Loucy (cell line): ENCODE results near the gene PNMA8B.

Source experiments
- H2AFZ ChIP-seq: fragments of 200-600 bp; sonication (generic); 2 replicates; pipeline ENCODE4 v1.6.0; 2016; ENCODE audit warnings: antibody characterized with exemption, mild to moderate bottlenecking, low read length, moderate library complexity
- H3F3A ChIP-seq: fragments of 200-600 bp; 2 replicates; pipeline ENCODE4 v1.6.0; 2016; ENCODE audit warnings: antibody characterized with exemption, low read depth, mild to moderate bottlenecking
- H3K27me3 ChIP-seq: fragments of 200-600 bp; sonication (generic); 2 replicates; pipeline ENCODE4 v1.6.1; 2014; ENCODE audit warnings: low read length, mild to moderate bottlenecking; ENCODE audit not compliant: insufficient read depth, poor library complexity, severe bottlenecking
- H3K36me3 ChIP-seq: fragments of 200-600 bp; sonication (generic); 2 replicates; pipeline ENCODE4 v1.6.1; 2016; ENCODE audit warnings: low read length; ENCODE audit not compliant: insufficient read depth
- H3K4me1 ChIP-seq: fragments of 200-600 bp; sonication (generic); 2 replicates; pipeline ENCODE4 v1.5.1; 2014; ENCODE audit warnings: low read length, mild to moderate bottlenecking; ENCODE audit not compliant: insufficient read depth, poor library complexity, severe bottlenecking
- H3K4me2 ChIP-seq: fragments of 200-600 bp; sonication (generic); 2 replicates; pipeline ENCODE4 v1.6.0; 2014; ENCODE audit warnings: antibody characterized with exemption, low read length, low read depth, mild to moderate bottlenecking; ENCODE audit not compliant: poor library complexity, severe bottlenecking
- H3K4me3 ChIP-seq: fragments of 200-600 bp; sonication (generic); 2 replicates; pipeline ENCODE4 v1.5.1; 2014; ENCODE audit warnings: low read length, mild to moderate bottlenecking, mixed read lengths; ENCODE audit not compliant: poor library complexity, severe bottlenecking
- H3K79me2 ChIP-seq: fragments of 200-600 bp; sonication (generic); 2 replicates; pipeline ENCODE4 v1.6.1; 2014; ENCODE audit warnings: low read length; ENCODE audit not compliant: insufficient read depth
- H3K9ac ChIP-seq: fragments of 200-600 bp; sonication (generic); 2 replicates; pipeline ENCODE4 v1.6.0; 2014; ENCODE audit warnings: mild to moderate bottlenecking, low read depth, low read length, moderate library complexity; ENCODE audit not compliant: poor library complexity, severe bottlenecking
- H3K9me2 ChIP-seq: fragments of 200-600 bp; sonication (generic); replicated peaks from 2 replicates; pipeline ENCODE4 v1.6.1; 2016; ENCODE audit warnings: low read depth, low read length, mixed read lengths
- H3K9me3 ChIP-seq: fragments of 200-600 bp; sonication (generic); 2 replicates; pipeline ENCODE4 v1.6.1; 2014; ENCODE audit warnings: mild to moderate bottlenecking, antibody characterized with exemption, low read length, low read depth; ENCODE audit not compliant: insufficient read depth
- H4K20me1 ChIP-seq: fragments of 200-600 bp; sonication (generic); 2 replicates; pipeline ENCODE4 v1.6.0; 2014; ENCODE audit warnings: antibody characterized with exemption, low read length, mild to moderate bottlenecking; ENCODE audit not compliant: insufficient read depth, poor library complexity, severe bottlenecking
- EZH2phosphoT487 ChIP-seq: fragments of 200-600 bp; IDR thresholded peaks from 2 replicates; pipeline ENCODE4 v1.6.1; 2018; ENCODE audit warnings: antibody characterized with exemption, mild to moderate bottlenecking, moderate library complexity, borderline replicate concordance
- TF ChIP-seq, protein P1 (sequence below): fragments of 200-600 bp; sonication (generic); conservative IDR thresholded peaks from 2 replicates; pipeline ENCODE4 v1.5.1; 2014; ENCODE audit warnings: mild to moderate bottlenecking, antibody characterized with exemption, low read length

The PNMA8B gene

DNA sequence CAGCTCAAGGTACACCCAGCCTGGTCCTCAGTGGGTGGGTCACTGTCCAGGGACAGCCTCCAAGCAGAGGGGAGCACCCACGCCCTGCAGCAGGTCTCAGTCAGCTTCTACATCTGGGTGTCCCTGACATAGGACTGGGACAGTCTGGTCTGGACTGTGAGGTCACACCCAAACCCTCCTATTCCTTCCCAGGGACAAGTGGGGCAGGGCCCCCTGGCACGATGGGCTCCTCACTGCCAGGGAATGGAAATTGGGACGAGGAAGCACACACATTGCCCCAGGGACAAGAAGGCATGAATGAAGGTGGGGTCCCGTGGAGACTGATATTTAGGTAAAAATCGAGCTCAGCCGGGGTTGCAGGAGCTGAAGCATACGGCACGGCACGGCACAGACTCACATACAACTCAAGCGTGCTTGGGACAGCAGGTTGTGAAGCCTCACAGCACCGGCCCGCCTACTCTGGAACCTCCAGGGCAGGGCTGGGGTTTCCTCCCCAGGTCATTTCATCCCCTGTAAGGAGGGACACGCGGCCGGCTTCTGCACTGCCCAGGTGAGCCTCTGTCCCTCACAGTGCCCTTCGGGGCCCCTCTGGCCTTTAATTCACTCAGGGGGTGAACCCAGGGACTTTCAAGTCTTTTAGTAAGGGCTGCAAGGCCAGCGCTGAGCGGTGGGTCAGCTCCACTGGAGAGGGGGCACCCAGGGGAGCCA lies 3.5 kb downstream of the PNMA8B start:
- Histone ChIP-seq H3K9me2 (no peaks in the 10 kb centered on the region), H3K9ac (no peak overlapping the region), H3F3A (no peaks in the 10 kb centered on the region), H3K27me3 (no peaks in the 10 kb centered on the region), H3K4me3 (no peak overlapping the region), H3K36me3 (no peaks in the 10 kb centered on the region), H3K79me2 (no peaks in the 10 kb centered on the region), H2AFZ (no peak overlapping the region), H4K20me1 (no peaks in the 10 kb centered on the region), H3K4me2 (no peak overlapping the region), H3K9me3 (no peaks in the 10 kb centered on the region), H3K4me1 (no peaks in the 10 kb centered on the region)
- TF ChIP-seq, protein P1, sequence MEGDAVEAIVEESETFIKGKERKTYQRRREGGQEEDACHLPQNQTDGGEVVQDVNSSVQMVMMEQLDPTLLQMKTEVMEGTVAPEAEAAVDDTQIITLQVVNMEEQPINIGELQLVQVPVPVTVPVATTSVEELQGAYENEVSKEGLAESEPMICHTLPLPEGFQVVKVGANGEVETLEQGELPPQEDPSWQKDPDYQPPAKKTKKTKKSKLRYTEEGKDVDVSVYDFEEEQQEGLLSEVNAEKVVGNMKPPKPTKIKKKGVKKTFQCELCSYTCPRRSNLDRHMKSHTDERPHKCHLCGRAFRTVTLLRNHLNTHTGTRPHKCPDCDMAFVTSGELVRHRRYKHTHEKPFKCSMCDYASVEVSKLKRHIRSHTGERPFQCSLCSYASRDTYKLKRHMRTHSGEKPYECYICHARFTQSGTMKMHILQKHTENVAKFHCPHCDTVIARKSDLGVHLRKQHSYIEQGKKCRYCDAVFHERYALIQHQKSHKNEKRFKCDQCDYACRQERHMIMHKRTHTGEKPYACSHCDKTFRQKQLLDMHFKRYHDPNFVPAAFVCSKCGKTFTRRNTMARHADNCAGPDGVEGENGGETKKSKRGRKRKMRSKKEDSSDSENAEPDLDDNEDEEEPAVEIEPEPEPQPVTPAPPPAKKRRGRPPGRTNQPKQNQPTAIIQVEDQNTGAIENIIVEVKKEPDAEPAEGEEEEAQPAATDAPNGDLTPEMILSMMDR: no peak
- no peak for TF ChIP-seq EZH2phosphoT487

DNA sequence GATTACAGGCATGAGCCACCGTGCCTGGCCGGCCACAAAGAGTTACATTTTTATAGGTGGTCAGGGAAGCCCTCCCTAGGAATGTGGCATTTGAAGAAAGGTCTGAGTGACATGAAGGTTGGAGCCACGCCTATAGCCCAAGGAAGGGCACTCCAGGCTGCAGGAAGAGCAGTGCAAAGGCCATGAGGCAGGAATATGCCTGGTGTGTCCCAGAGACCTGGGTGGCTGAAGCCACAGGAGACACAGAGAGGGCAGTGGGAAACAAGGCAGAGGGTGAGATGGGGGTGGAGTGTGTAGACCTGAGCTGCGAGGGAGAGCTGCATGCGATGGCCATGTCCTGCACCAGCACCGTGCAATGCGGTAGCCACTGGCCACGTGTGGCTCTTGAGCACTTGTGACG lies 4.9 kb downstream of the PNMA8B start:
- Histone ChIP-seq H3K9me3 (no peaks in the 10 kb centered on the region), H3K4me2 (no peak overlapping the region), H3K9me2 (no peaks in the 10 kb centered on the region), H3K4me3 (no peak overlapping the region), H3K79me2 (no peaks in the 10 kb centered on the region), H4K20me1 (no peaks in the 10 kb centered on the region), H3K9ac (no peak overlapping the region), H3F3A (no peaks in the 10 kb centered on the region), H3K4me1 (no peaks in the 10 kb centered on the region), H2AFZ (no peak overlapping the region), H3K27me3 (no peaks in the 10 kb centered on the region), H3K36me3 (no peaks in the 10 kb centered on the region)
- TF ChIP-seq, protein P1: no peak
- no peak for TF ChIP-seq EZH2phosphoT487

DNA sequence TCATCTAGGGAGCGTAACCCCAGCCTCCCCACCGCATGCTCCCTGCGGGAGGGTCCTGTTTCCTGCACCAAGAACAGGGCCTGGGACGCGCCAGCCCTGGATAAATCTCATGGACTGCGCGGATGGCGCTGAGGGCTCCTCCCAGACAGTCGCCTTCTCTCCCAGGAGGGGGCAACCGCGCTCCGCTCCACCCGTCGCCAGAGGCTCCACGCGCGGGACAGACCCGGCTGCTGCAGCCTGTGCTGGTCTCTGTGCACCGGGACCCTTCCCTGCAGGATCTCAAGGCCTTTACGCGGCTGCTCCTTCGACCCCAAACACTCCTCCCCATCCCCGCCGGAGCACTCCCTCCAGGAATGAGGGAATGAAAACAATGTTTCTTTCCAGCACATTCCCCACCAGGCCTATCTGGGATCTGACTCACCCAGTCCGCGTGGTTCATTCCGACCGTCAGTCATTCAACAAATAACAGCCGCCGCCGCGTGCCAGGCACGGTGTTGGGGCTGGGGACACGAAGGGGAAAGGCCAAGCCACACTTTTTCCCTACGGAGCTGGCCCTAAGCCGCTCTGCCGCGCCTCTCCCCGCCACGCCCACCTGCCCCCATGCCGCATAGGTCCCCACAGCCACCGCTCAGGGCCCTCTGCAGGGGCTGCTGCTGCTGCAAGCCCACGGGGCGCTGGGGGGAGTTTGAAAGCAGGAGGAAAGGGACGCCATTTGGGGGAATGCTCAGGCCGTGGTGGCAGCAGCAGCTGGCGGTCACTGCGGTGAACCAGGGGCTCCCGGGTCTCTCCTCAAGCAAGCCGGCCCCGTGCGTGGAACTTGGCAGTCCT lies 6.0 kb downstream of the PNMA8B start:
- H3K4me2 ChIP-seq: no peak overlapping the region
- no peak overlapping the region for H3K9ac ChIP-seq
- H2AFZ ChIP-seq: no peak overlapping the region
- no peak overlapping the region for H3K4me3 ChIP-seq
- H3K9me3 ChIP-seq: no peaks in the 10 kb centered on the region
- H3K27me3 ChIP-seq: no peaks in the 10 kb centered on the region
- TF ChIP-seq, protein P1: no peak
- no peak for TF ChIP-seq EZH2phosphoT487
- no peaks in the 10 kb centered on the region for H3K4me1 ChIP-seq
- H3K79me2 ChIP-seq: no peaks in the 10 kb centered on the region
- H4K20me1 ChIP-seq: no peaks in the 10 kb centered on the region
- no peaks in the 10 kb centered on the region for H3K9me2 ChIP-seq
- no peaks in the 10 kb centered on the region for H3K36me3 ChIP-seq
- H3F3A ChIP-seq: no peaks in the 10 kb centered on the region
